HG03159 (cell line): ENCODE results near the gene VSNL1.
A peak's percentile ranks its signal among the peaks of the same experiment; 100 is the strongest.

Source experiments
- ATAC-seq: cut with Tn5 transposase; IDR thresholded peaks from one replicate; pipeline ENCODE4 v1.9.1; 2021; ENCODE audit warnings: mild to moderate bottlenecking, moderate library complexity; ENCODE audit not compliant: unreplicated experiment

Gene VSNL1

GRCh38 chr2:17610521-17610920 is 70.0 kb downstream of the VSNL1 start:
- no peak for ATAC-seq

GRCh38 chr2:17611036-17611435 is 70.5 kb downstream of the VSNL1 start:
- ATAC-seq = no peak

- no peak for ATAC-seq
These were observed 73.9 kb downstream of the VSNL1 start for GRCh38 chr2:17614174-17614930.

GRCh38 chr2:17615147-17615546 is 74.7 kb downstream of the VSNL1 start:
- no peak for ATAC-seq

GRCh38 chr2:17615728-17616351 is 75.3 kb downstream of the VSNL1 start:
- ATAC-seq = no peak

GRCh38 chr2:17616405-17616804 is 75.9 kb downstream of the VSNL1 start:
- no peak for ATAC-seq

GRCh38 chr2:17617516-17617915 is 77.0 kb downstream of the VSNL1 start:
- no peak for ATAC-seq

- no peak for ATAC-seq
These were observed 77.5 kb downstream of the VSNL1 start for GRCh38 chr2:17617955-17618354.

- no peak for ATAC-seq
These were observed 79.8 kb downstream of the VSNL1 start for GRCh38 chr2:17620280-17620679.

- no peak for ATAC-seq
These were observed 80.3 kb downstream of the VSNL1 start for GRCh38 chr2:17620841-17621240.

- no peak for ATAC-seq
These were observed 81.3 kb downstream of the VSNL1 start for GRCh38 chr2:17621781-17622180.

- no peak for ATAC-seq
These were observed 85.0 kb downstream of the VSNL1 start for GRCh38 chr2:17625446-17625845.

- peak; percentile 48 for ATAC-seq
These were observed 86.5 kb downstream of the VSNL1 start for GRCh38 chr2:17626986-17627385.

GRCh38 chr2:17627434-17627833 is 86.9 kb downstream of the VSNL1 start:
- ATAC-seq = peak; percentile 32

GRCh38 chr2:17628349-17629261 is 88.1 kb downstream of the VSNL1 start:
- ATAC-seq = peak; percentile 47

GRCh38 chr2:17630089-17630488 is 89.6 kb downstream of the VSNL1 start:
- no peak for ATAC-seq

- ATAC-seq = no peak
These were observed 94.5 kb downstream of the VSNL1 start for GRCh38 chr2:17634997-17635396.

- ATAC-seq = no peak
These were observed 95.8 kb downstream of the VSNL1 start for GRCh38 chr2:17636257-17636656.

GRCh38 chr2:17637131-17637906 is 96.8 kb downstream of the VSNL1 start:
- no peak for ATAC-seq

GRCh38 chr2:17638196-17638743 is 97.8 kb downstream of the VSNL1 start:
- no peak for ATAC-seq
